B cell (primary cell): ENCODE data around the gene CMTR1. TPM values are rescaled to one million over a fixed set of nuclear protein-coding genes. Genes with fewer than 3 reads are reported as not detected.

Experiments used
- ATAC-seq: fragments of 200-7000 bp; cut with Tn5 transposase; one replicate; pipeline ENCODE4 v1.10.0; 2021; ENCODE audit warnings: low read depth, mild to moderate bottlenecking, moderate number of reproducible peaks, moderate library complexity
- CTCF ChIA-PET: fragments of 350-600 bp; sonication (Branson Sonifier 250); formaldehyde crosslinking; loops from one replicate; lab custom pipeline; 2021; ENCODE audit warnings: antibody characterized with exemption, inconsistent platforms; lab: Charles Lee
- POLR2A ChIA-PET: fragments of 350-600 bp; sonication (Branson Sonifier 250); formaldehyde crosslinking; loops from one replicate; lab custom pipeline; 2021; ENCODE audit warnings: antibody characterized with exemption; lab: Charles Lee
- DNase-seq: peaks from one replicate; pipeline ENCODE4 v3.0.0; 2013
- H2AFZ ChIP-seq: 2 replicates; pipeline ENCODE4 v1.6.1; 2012; ENCODE audit warnings: mild to moderate bottlenecking, low read depth, low read length; ENCODE audit not compliant: insufficient read depth, poor library complexity, severe bottlenecking
- H3K27ac ChIP-seq, 2 donors: 1 replicate in 1 of 2; 2 replicates in 1 of 2; pipeline ENCODE4 v1.5.1; 2012 to 2013; ENCODE audit warnings: low read length in 2 of 2, mild to moderate bottlenecking in 2 of 2, moderate library complexity in 1 of 2
- H3K27me3 ChIP-seq, 4 experiments: fragments of 200-600 bp in 1 of 4; sonication (generic) in 1 of 4; replicated peaks in 1 of 4; 1 replicate in 2 of 4; 2 replicates in 2 of 4; pipeline versions ENCODE4 v1.6.1 to v1.7.0; 2013 to 2016; ENCODE audit warnings: low read length in 3 of 4, mild to moderate bottlenecking in 2 of 4, mixed read lengths in 1 of 4, moderate library complexity in 1 of 4; ENCODE audit not compliant: insufficient read depth in 4 of 4, control insufficient read depth in 3 of 4; ENCODE audit errors: control extremely low read depth in 1 of 4
- H3K36me3 ChIP-seq, 2 experiments: replicated peaks in 1 of 2; 1 replicate in 1 of 2; 2 replicates in 1 of 2; pipeline versions ENCODE4 v1.6.1 to v1.7.1; 2013; ENCODE audit warnings: low read length in 1 of 2; ENCODE audit not compliant: insufficient read depth in 2 of 2, control insufficient read depth in 1 of 2; ENCODE audit errors: control extremely low read depth in 1 of 2, extremely low read depth in 1 of 2
- H3K4me1 ChIP-seq, 2 donors: fragments of 200-600 bp in 1 of 2; sonication (generic) in 1 of 2; 1 replicate in 1 of 2; 2 replicates in 1 of 2; pipeline versions ENCODE4 v1.5.1 to v1.6.1; 2013 to 2017; ENCODE audit warnings: low read length in 2 of 2; ENCODE audit not compliant: control insufficient read depth in 2 of 2, insufficient read depth in 2 of 2
- H3K4me2 ChIP-seq: replicated peaks from 2 replicates; pipeline ENCODE3; 2012; ENCODE audit warnings: mild to moderate bottlenecking, low read depth, low read length; ENCODE audit not compliant: poor library complexity, severe bottlenecking
- H3K4me3 ChIP-seq, 5 experiments: fragments of 200-600 bp in 1 of 5; sonication (generic) in 1 of 5; 1 replicate in 3 of 5; 2 replicates in 2 of 5; pipeline versions ENCODE4 v1.5.1 to v1.7.0; 2011 to 2016; ENCODE audit warnings: low read length in 4 of 5, mild to moderate bottlenecking in 4 of 5, low read depth in 2 of 5, control low read depth in 1 of 5, moderate library complexity in 1 of 5; ENCODE audit not compliant: insufficient read depth in 1 of 5; ENCODE audit errors: control extremely low read depth in 1 of 5, extremely low read depth in 1 of 5
- H3K79me2 ChIP-seq: fragments of 200-600 bp; sonication (generic); one replicate; pipeline ENCODE4 v1.6.0; 2016; ENCODE audit warnings: low read length; ENCODE audit not compliant: control insufficient read depth, insufficient read depth
- H3K9ac ChIP-seq: fragments of 200-600 bp; sonication (generic); 2 replicates; pipeline ENCODE4 v1.6.1; 2017; ENCODE audit warnings: mild to moderate bottlenecking, low read length, moderate library complexity
- H3K9me3 ChIP-seq, 3 donors: one replicate each; pipeline versions ENCODE4 v1.6.1 to v1.7.1; 2013; ENCODE audit warnings: low read length in 2 of 3; ENCODE audit not compliant: control insufficient read depth in 2 of 3, insufficient read depth in 1 of 3; ENCODE audit errors: control extremely low read depth in 1 of 3
- H4K20me1 ChIP-seq: 2 replicates; pipeline ENCODE4 v1.6.0; 2012; ENCODE audit warnings: mild to moderate bottlenecking, low read length; ENCODE audit not compliant: insufficient read depth, control insufficient read depth, poor library complexity, severe bottlenecking
- H3K27ac Mint-ChIP-seq: one replicate; pipeline ENCODE4 v1.8.0; 2021; ENCODE audit warnings: mixed read lengths
- H3K27me3 Mint-ChIP-seq: one replicate; pipeline ENCODE4 v1.8.0; 2021; ENCODE audit warnings: mixed read lengths
- H3K4me1 Mint-ChIP-seq: one replicate; pipeline ENCODE4 v1.8.0; 2021; ENCODE audit warnings: mixed read lengths
- H3K4me3 Mint-ChIP-seq: one replicate; pipeline ENCODE4 v1.8.0; 2021; ENCODE audit warnings: mixed read lengths
- H3K9me3 Mint-ChIP-seq: one replicate; pipeline ENCODE4 v1.8.0; 2022; ENCODE audit warnings: mixed read lengths; ENCODE audit not compliant: insufficient read depth
- EZH2 ChIP-seq: IDR thresholded peaks from 2 replicates; pipeline ENCODE4 v1.6.1; 2012; ENCODE audit warnings: borderline replicate concordance, low read depth, mild to moderate bottlenecking, moderate library complexity, low read length; ENCODE audit not compliant: insufficient read depth, poor library complexity, severe bottlenecking
- WGBS: methylation state at CpG from one replicate; pipeline ENCODE4 v1.1.5; 2013; ENCODE audit warnings: missing lambda C conversion rate; ENCODE audit not compliant: insufficient coverage; 5-methylcytosine and 5-hydroxymethylcytosine counted together
- intact Hi-C: fragments of 100-400 bp; cut with micrococcal nuclease; formaldehyde crosslinking; loops from one replicate; pipeline ENCODE4 v1.10.0; 2022
- polyA plus RNA-seq: library from polyadenylated mRNA; depleted of rRNA; stranded (reverse); fragments of >200 nt; gene quantifications from 2 replicates; pipeline ENCODE4 v1.2.3, GENCODE V29; 2012
- total RNA-seq, 2 donors: library from RNA; stranded (reverse); fragments of 120-200 nt in 1 of 2; gene quantifications; 1 replicate in 1 of 2; 2 replicates in 1 of 2; pipeline versions ENCODE4 v1.2.3 to v1.2.4, GENCODE V29; 2013 to 2022
- TF ChIP-seq, protein P1 (sequence below): fragments of 200-600 bp; IDR thresholded peaks from one replicate; pipeline ENCODE4 v1.8.0; 2022; ENCODE audit warnings: antibody characterized with exemption, mild to moderate bottlenecking

CMTR1 gene
- total and polyA plus RNA-seq, 2 donors (not counting 1 experiment from before 2014, with no cell fraction given): 46.0 to 82.9 TPM

DNA sequence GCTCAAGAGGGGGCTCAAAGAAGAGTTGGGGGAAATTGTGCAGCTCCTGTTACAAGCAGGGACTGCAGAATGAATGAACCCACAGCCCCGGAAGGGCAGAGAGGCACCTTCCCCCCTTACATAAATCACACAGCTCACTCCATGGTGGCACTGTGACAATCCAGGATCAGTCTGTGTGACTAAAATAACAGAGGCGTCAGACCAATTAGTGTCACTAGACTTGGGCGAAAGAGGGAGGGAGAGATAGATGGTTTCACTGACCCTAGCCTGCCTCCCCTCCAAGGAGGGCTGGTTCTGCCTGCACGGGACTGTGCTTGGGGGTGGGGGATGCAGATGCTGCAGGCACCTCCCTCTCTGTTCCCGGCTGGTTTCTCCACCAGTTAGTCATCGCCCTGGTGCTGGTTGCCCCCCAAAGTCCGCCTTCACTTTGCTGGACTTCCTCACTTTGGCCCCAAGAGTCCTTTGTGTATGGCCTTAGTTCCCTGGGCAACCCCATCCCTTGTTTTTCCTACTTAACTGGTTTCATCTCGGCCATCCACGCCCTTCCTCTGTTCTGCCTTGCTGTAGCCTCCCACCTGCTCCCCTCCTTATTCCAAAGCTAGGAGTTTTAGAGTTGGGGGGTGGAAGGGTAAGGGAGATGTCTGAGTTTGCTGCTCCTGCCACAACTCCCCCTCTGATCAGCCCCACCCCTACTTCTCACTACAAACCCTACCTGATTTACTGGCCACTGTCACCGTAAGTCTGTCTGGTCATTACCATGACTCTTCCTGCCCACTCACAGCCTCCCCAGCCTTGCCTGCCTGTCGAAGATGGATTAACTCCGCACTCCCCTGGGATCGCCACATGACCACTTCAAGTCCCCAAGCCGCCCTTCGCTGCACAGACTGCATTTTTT, 48.9 kb downstream of the CMTR1 start:
- Histone ChIP-seq H4K20me1 (peaks cover 5% of the 10 kb centered on the region), H3K4me1 (peaks cover 0 to 8% of the 10 kb centered on the region in 2 donors), H3K9me3 (no peaks in the 10 kb centered on the region), H2AFZ (no peak overlapping the region), H3K4me2 (no peak overlapping the region), H3K27ac (no peak overlapping the region), H3K79me2 (no peaks in the 10 kb centered on the region), H3K27me3 (no peaks in the 10 kb centered on the region), H3K36me3 (peaks cover 0 to 68% of the 10 kb centered on the region in 2 experiments), H3K4me3 (no peak overlapping the region), H3K9ac (no peak overlapping the region)
- no peaks in the 10 kb centered on the region for H3K27me3 Mint-ChIP-seq
- CTCF ChIA-PET: interaction anchor here (0.5 to 3.9 kb wide), 7 partner anchors 82 to 1012 kb away, joined by 3 to 47 read pairs (median 3); no protein-coding TSS in a partner anchor
- no peak for ATAC-seq
- 90% methylated on average over 12 of the region's 15 CpGs for WGBS
- TF ChIP-seq, protein P1, sequence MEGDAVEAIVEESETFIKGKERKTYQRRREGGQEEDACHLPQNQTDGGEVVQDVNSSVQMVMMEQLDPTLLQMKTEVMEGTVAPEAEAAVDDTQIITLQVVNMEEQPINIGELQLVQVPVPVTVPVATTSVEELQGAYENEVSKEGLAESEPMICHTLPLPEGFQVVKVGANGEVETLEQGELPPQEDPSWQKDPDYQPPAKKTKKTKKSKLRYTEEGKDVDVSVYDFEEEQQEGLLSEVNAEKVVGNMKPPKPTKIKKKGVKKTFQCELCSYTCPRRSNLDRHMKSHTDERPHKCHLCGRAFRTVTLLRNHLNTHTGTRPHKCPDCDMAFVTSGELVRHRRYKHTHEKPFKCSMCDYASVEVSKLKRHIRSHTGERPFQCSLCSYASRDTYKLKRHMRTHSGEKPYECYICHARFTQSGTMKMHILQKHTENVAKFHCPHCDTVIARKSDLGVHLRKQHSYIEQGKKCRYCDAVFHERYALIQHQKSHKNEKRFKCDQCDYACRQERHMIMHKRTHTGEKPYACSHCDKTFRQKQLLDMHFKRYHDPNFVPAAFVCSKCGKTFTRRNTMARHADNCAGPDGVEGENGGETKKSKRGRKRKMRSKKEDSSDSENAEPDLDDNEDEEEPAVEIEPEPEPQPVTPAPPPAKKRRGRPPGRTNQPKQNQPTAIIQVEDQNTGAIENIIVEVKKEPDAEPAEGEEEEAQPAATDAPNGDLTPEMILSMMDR: no peak
- intact Hi-C loops: loop anchor here (5.0 kb wide), 1 partner anchor 1010 kb away; no protein-coding TSS in a partner anchor
- DNase-seq: no peak
- H3K9me3 Mint-ChIP-seq: no peaks in the 10 kb centered on the region
- no peak overlapping the region for H3K4me3 Mint-ChIP-seq
- POLR2A ChIA-PET: no interaction called here
- H3K27ac Mint-ChIP-seq: no peak overlapping the region
- peaks cover 1% of the 10 kb centered on the region for H3K4me1 Mint-ChIP-seq

DNA sequence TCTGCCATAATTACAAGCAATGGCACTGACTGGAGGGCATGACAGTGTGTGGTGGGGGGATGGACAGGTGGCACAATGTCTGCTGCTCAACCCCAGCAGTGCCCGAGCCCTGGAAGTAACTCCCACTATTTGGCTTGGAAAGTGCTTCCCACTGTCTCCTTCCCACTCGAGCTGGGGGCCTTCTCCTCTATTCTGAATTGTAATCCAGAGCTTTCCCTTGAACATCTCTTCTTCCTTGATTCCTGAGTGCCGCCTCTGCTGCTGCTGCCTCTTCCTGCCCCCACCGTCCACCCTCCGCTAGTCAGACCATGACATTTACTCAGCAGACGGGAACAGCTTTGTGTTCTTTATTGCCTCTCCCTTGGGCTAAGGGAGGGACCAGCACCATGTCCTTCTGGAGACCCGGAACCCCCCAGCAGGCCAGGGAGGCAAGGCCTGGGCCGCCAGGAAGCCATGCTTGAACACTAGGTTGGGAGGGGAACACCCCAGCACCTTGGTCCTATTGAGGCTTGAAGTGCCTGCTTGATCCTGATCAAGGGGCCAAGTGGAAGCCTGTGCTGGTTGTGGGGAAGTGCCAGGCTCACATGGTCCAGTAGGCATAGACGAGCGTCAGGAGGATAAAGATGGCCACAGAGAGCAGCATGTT, 49.7 kb downstream of the CMTR1 start:
- TF ChIP-seq, protein P1: no peak
- no peak for TF ChIP-seq EZH2
- ChIA-PET CTCF (interaction anchor here (0.5 to 3.9 kb wide), 5 partner anchors 82 to 1012 kb away, joined by 3 to 47 read pairs (median 4); no protein-coding TSS in a partner anchor), POLR2A (no interaction called here)
- no peak overlapping the region for H2AFZ ChIP-seq
- Mint-ChIP-seq H3K4me3 (no peak overlapping the region), H3K27ac (no peak overlapping the region), H3K27me3 (no peaks in the 10 kb centered on the region), H3K9me3 (no peaks in the 10 kb centered on the region), H3K4me1 (peaks cover 1% of the 10 kb centered on the region)
- intact Hi-C loops: loop anchor here (5.0 kb wide), 1 partner anchor 1010 kb away; no protein-coding TSS in a partner anchor
- H3K9ac ChIP-seq: no peak overlapping the region
- H3K9me3 ChIP-seq: no peaks in the 10 kb centered on the region
- no peaks in the 10 kb centered on the region for H3K27me3 ChIP-seq
- peaks cover 5% of the 10 kb centered on the region for H4K20me1 ChIP-seq
- ATAC-seq (no peak), DNase-seq (no peak)
- H3K4me3 ChIP-seq: no peak overlapping the region
- H3K4me2 ChIP-seq: no peak overlapping the region
- WGBS: 90% methylated on average over 8 of the region's 10 CpGs
- H3K27ac ChIP-seq: no peak overlapping the region
- H3K4me1 ChIP-seq: peaks cover 0 to 14% of the 10 kb centered on the region in 2 donors
- H3K79me2 ChIP-seq: no peaks in the 10 kb centered on the region
- H3K36me3 ChIP-seq: peaks cover 0 to 61% of the 10 kb centered on the region in 2 experiments
